SK-N-SH (cell line): ENCODE measurements around the gene PPP4R3A. TPM values are rescaled to one million over a fixed set of nuclear protein-coding genes. Genes with fewer than 3 reads are reported as not detected.

ENCODE experiments used
- CTCF ChIA-PET: fragments of 300-600, 350-600 bp; formaldehyde crosslinking; extraction: SDS; loops from one replicate; lab custom pipeline; 2021; lab: Yijun Ruan, JAX
- POLR2A ChIA-PET: fragments of 350-600 bp; sonication (Branson Sonifier 250); formaldehyde crosslinking; extraction: SDS; loops from one replicate; lab custom pipeline; 2020; ENCODE audit warnings: antibody characterized with exemption, inconsistent platforms; lab: Yijun Ruan, JAX
- DNase-seq: peaks from one replicate; pipeline ENCODE4 v3.0.0; 2012
- H2AFZ ChIP-seq: fragments of 200-600 bp; sonication (generic); 2 replicates; pipeline ENCODE4 v1.8.1; 2016; ENCODE audit warnings: antibody characterized with exemption, mild to moderate bottlenecking, low read depth
- H3F3A ChIP-seq: fragments of 200-600 bp; sonication (generic); replicated peaks from 2 replicates; pipeline ENCODE3; 2016; ENCODE audit warnings: antibody characterized with exemption, mild to moderate bottlenecking; ENCODE audit not compliant: insufficient read depth
- H3K27ac ChIP-seq, 2 experiments: fragments of 200-500 bp in 1 of 2; fragments of 200-600 bp in 1 of 2; sonication (Bioruptor generic) in 1 of 2; sonication (generic), shearing (Covaris generic) in 1 of 2; 2 replicates each; pipeline versions ENCODE4 v1.5.1 to v1.6.1; 2014 to 2016; ENCODE audit warnings: low read depth in 2 of 2, inconsistent platforms in 1 of 2, low read length in 1 of 2, mild to moderate bottlenecking in 1 of 2, mixed read lengths in 1 of 2
- H3K27me3 ChIP-seq: fragments of 200-600 bp; sonication (generic), shearing (Covaris generic); 2 replicates; pipeline ENCODE4 v1.6.1; 2016; ENCODE audit warnings: mixed run types; ENCODE audit not compliant: insufficient read depth
- H3K36me3 ChIP-seq, 2 experiments: fragments of 200-500 bp in 1 of 2; fragments of 200-600 bp in 1 of 2; sonication (Bioruptor generic) in 1 of 2; sonication (generic) in 1 of 2; replicated peaks in 1 of 2; 2 replicates each; pipeline versions ENCODE3 to v1.5.1; 2014 to 2016; ENCODE audit warnings: low read length in 1 of 2, mild to moderate bottlenecking in 1 of 2; ENCODE audit not compliant: insufficient read depth in 2 of 2, control insufficient read depth in 1 of 2
- H3K4me1 ChIP-seq, 2 experiments: fragments of 200-500 bp in 1 of 2; fragments of 200-600 bp in 1 of 2; sonication (Bioruptor generic) in 1 of 2; sonication (generic), shearing (Covaris generic) in 1 of 2; 2 replicates each; pipeline versions ENCODE4 v1.5.1 to v1.6.1; 2014 to 2016; ENCODE audit warnings: low read depth in 1 of 2, low read length in 1 of 2, mixed run types in 1 of 2; ENCODE audit not compliant: insufficient read depth in 2 of 2, control insufficient read depth in 1 of 2
- H3K4me2 ChIP-seq: fragments of 200-600 bp; sonication (generic), shearing (Covaris generic); 2 replicates; pipeline ENCODE4 v1.6.1; 2017; ENCODE audit warnings: mixed run types
- H3K4me3 ChIP-seq, 2 experiments: fragments of 200-500 bp in 1 of 2; fragments of 200-600 bp in 1 of 2; sonication (Bioruptor generic) in 1 of 2; sonication (generic), shearing (Covaris generic) in 1 of 2; 2 replicates each; pipeline versions ENCODE4 v1.5.1 to v1.8.1; 2014 to 2016; ENCODE audit warnings: low read depth in 2 of 2, inconsistent platforms in 1 of 2, low read length in 1 of 2, mild to moderate bottlenecking in 1 of 2, mixed read lengths in 1 of 2, moderate library complexity in 1 of 2
- H3K79me2 ChIP-seq: fragments of 200-600 bp; sonication (generic); 2 replicates; pipeline ENCODE4 v1.8.1; 2017; ENCODE audit warnings: mild to moderate bottlenecking; ENCODE audit not compliant: insufficient read depth
- H3K9ac ChIP-seq: fragments of 200-600 bp; sonication (generic); 2 replicates; pipeline ENCODE4 v1.6.1; 2017; ENCODE audit warnings: mixed run types
- H3K9me2 ChIP-seq: fragments of 200-600 bp; sonication (generic); 2 replicates; pipeline ENCODE4 v1.6.1; 2017; ENCODE audit warnings: mixed run types
- H3K9me3 ChIP-seq: fragments of 200-600 bp; sonication (generic); 2 replicates; pipeline ENCODE4 v1.6.1; 2017; ENCODE audit warnings: mixed run types, mild to moderate bottlenecking, moderate library complexity
- H4K20me1 ChIP-seq: fragments of 200-600 bp; sonication (generic); 2 replicates; pipeline ENCODE4 v1.6.1; 2017; ENCODE audit warnings: mild to moderate bottlenecking, mixed run types; ENCODE audit not compliant: insufficient read depth
- CHD2 ChIP-seq: fragments of 150-350 bp; IDR thresholded peaks from 2 replicates; pipeline ENCODE4 v1.6.1; 2018; ENCODE audit warnings: low read length; ENCODE audit not compliant: partially characterized antibody
- CTCF ChIP-seq: fragments of 200-600 bp; sonication (generic); IDR thresholded peaks from 2 replicates; pipeline ENCODE4 v1.6.1; 2017; ENCODE audit warnings: antibody characterized with exemption, mild to moderate bottlenecking, moderate library complexity
- EZH2phosphoT487 ChIP-seq: fragments of 200-600 bp; sonication (generic); IDR thresholded peaks from 2 replicates; pipeline ENCODE4 v1.6.1; 2017; ENCODE audit warnings: low read depth, mixed run types, mild to moderate bottlenecking, antibody characterized with exemption, moderate library complexity, borderline replicate concordance
- FOSL2 ChIP-seq: IDR thresholded peaks from 2 replicates; pipeline ENCODE4 v1.4.0; 2012; ENCODE audit warnings: low read depth, mild to moderate bottlenecking, moderate library complexity, borderline replicate concordance
- FOXJ3 ChIP-seq: sonication (generic); formaldehyde crosslinking; IDR thresholded peaks from 2 replicates; pipeline ENCODE4 v1.5.1; 2020; ENCODE audit warnings: mild to moderate bottlenecking, missing genetic modification reagents
- FOXM1 ChIP-seq: IDR thresholded peaks from 2 replicates; pipeline ENCODE4 v1.4.0; 2012; ENCODE audit warnings: low read depth, mild to moderate bottlenecking
- MAX ChIP-seq: IDR thresholded peaks from 2 replicates; pipeline ENCODE4 v1.4.0; 2012; ENCODE audit warnings: low read depth
- POLR2AphosphoS5 ChIP-seq: IDR thresholded peaks from 2 replicates; pipeline ENCODE4 v1.6.1; 2012; ENCODE audit warnings: low read depth, low read length
- RCOR1 ChIP-seq: fragments of 150-350 bp; IDR thresholded peaks from 2 replicates; pipeline ENCODE4 v1.6.1; 2017; ENCODE audit warnings: antibody characterized with exemption, low read length
- RFX5 ChIP-seq: IDR thresholded peaks from 2 replicates; pipeline ENCODE4 v1.6.1; 2012; ENCODE audit warnings: mild to moderate bottlenecking, improper control_type of control experiment, low read length
- RXRA ChIP-seq: IDR thresholded peaks from 2 replicates; pipeline ENCODE4 v1.4.0; 2012; ENCODE audit warnings: low read depth, mild to moderate bottlenecking, borderline replicate concordance
- SIN3A ChIP-seq: IDR thresholded peaks from 2 replicates; pipeline ENCODE4 v1.6.1; 2012; ENCODE audit warnings: low read depth, mild to moderate bottlenecking, low read length, moderate library complexity, borderline replicate concordance
- SMC3 ChIP-seq: IDR thresholded peaks from 2 replicates; pipeline ENCODE4 v1.6.1; 2012; ENCODE audit warnings: low read depth, low read length, improper control_type of control experiment
- TAF1 ChIP-seq: IDR thresholded peaks from 2 replicates; pipeline ENCODE4 v1.6.1; 2012; ENCODE audit warnings: low read depth, mild to moderate bottlenecking, low read length, moderate library complexity, borderline replicate concordance
- TCF12 ChIP-seq: IDR thresholded peaks from 2 replicates; pipeline ENCODE4 v1.4.0; 2012
- USF2 ChIP-seq: fragments of 150-350 bp; IDR thresholded peaks from 2 replicates; pipeline ENCODE4 v1.6.1; 2017; ENCODE audit warnings: antibody characterized with exemption, low read length, low read depth, borderline replicate concordance
- YY1 ChIP-seq: IDR thresholded peaks from 2 replicates; pipeline ENCODE4 v1.4.0; 2012; ENCODE audit warnings: low read depth, mild to moderate bottlenecking
- WGBS: methylation state at CpG from one replicate; pipeline ENCODE4 v1.1.6; 2017; ENCODE audit warnings: low lambda C conversion rate; 5-methylcytosine and 5-hydroxymethylcytosine counted together
- polyA plus RNA-seq, 3 experiments: library from polyadenylated mRNA; depleted of rRNA; stranded (reverse); fragments of >200 nt; gene quantifications; 2 replicates each; pipeline ENCODE4 v1.2.3, GENCODE V29; 2012

The PPP4R3A gene
- polyA plus RNA-seq, 1 of the 3 experiments (the other 2 are of a cell fraction): 34.9 TPM

DNA sequence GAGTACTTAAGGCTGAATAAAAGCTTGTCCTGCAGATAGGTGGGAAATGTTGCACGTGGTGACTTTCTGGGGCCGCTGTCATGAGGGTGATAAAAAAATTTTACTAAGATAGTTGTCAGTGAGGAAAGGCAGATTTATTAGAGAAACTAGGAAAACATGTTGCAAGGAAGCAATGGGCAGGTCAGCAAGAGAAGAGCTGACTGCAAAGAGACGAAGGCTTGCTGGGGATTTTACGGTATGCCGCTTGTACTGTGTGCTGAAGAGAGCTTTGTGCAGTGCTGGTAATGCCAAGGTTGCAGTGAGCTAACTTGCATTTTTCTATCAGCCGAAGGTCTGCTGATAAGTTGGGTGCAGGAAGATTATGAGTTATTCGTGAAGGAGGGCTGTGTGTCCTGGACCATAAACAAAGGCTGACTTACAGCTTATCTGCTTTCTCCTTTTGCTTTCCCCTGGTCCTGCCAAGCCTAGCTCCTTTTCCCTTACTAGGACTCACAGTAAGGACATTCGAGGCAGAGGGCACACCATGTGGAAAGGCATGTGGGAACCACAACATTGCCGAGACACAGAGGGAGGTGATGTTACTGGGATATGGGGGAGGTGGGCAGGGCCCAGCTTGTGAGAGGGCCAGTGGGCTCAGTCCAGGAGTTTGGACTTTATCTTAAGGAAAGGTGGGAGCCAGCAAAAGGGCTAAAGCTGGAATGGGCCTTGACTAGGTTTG, 85.1 kb downstream of the PPP4R3A start:
- TF ChIP-seq FOXM1: no peak
- no peak for TF ChIP-seq CTCF
- TF ChIP-seq FOXJ3 (CRISPR knock-in tag): no peak
- no peak for TF ChIP-seq RXRA
- TF ChIP-seq POLR2AphosphoS5: no peak
- TF ChIP-seq FOSL2: no peak
- no peak for TF ChIP-seq YY1
- TF ChIP-seq SIN3A: no peak
- TF ChIP-seq TAF1: no peak
- TF ChIP-seq USF2: no peak
- ChIA-PET CTCF (interaction anchor here (1.8 kb wide), 1 partner anchor 102 kb away, joined by 9 read pairs; no protein-coding TSS in a partner anchor), POLR2A (no interaction called here)
- no peaks in the 10 kb centered on the region for H4K20me1 ChIP-seq
- 69% methylated on average over 9 of the region's 9 CpGs for WGBS
- no peak overlapping the region for H3K9ac ChIP-seq
- H2AFZ ChIP-seq: no peak overlapping the region
- H3K4me1 ChIP-seq: no peaks in the 10 kb centered on the region
- H3K9me3 ChIP-seq: no peaks in the 10 kb centered on the region
- DNase-seq: no peak
- H3K9me2 ChIP-seq: no peaks in the 10 kb centered on the region
- H3K79me2 ChIP-seq: no peaks in the 10 kb centered on the region
- H3K27me3 ChIP-seq: no peaks in the 10 kb centered on the region; the same call in 1 of the 2 replicates
- no peaks in the 10 kb centered on the region for H3K36me3 ChIP-seq
- H3K4me2 ChIP-seq: no peak overlapping the region
- no peak overlapping the region for H3K27ac ChIP-seq
- H3F3A ChIP-seq: no peaks in the 10 kb centered on the region
- H3K4me3 ChIP-seq: no peak overlapping the region

GRCh38 chr14:91420686-91421085, 89.4 kb downstream of the PPP4R3A start:
- TF ChIP-seq RXRA (no peak), RFX5 (no peak), TCF12 (no peak), FOXJ3 (CRISPR knock-in tag) (no peak), MAX (no peak), RCOR1 (no peak), CHD2 (no peak), SMC3 (no peak), EZH2phosphoT487 (no peak)
- H3K27me3 ChIP-seq: peaks cover 15% of the 10 kb centered on the region
- H3K9me2 ChIP-seq: no peaks in the 10 kb centered on the region
- H3K4me1 ChIP-seq: peaks cover 0 to 20% of the 10 kb centered on the region in 2 experiments; a peak in 2 of 4 replicates
- no peak overlapping the region for H3K27ac ChIP-seq
- H3K9ac ChIP-seq: no peak overlapping the region
- no peak overlapping the region for H3K4me2 ChIP-seq
- no peaks in the 10 kb centered on the region for H3K36me3 ChIP-seq
- H4K20me1 ChIP-seq: no peaks in the 10 kb centered on the region
- CTCF ChIA-PET: interaction anchor here (1.0 to 13.5 kb wide), 8 partner anchors 9 to 248 kb away, joined by 3 to 300 read pairs (median 3); no protein-coding TSS in a partner anchor
- no peak overlapping the region for H3K4me3 ChIP-seq
- H3K79me2 ChIP-seq: no peaks in the 10 kb centered on the region
- WGBS: 75% methylated on average over 2 of the region's 2 CpGs
- H2AFZ ChIP-seq: no peak overlapping the region
- peaks cover 3% of the 10 kb centered on the region for H3F3A ChIP-seq
- no peaks in the 10 kb centered on the region for H3K9me3 ChIP-seq
- no peak for DNase-seq
- POLR2A ChIA-PET: no interaction called here
